ENCODE results near the gene MYCN. TPM values are rescaled to one million over a fixed set of nuclear protein-coding genes. Genes with fewer than 3 reads are reported as not detected.

The MYCN gene
- total RNA-seq, 1 donor from 2014 or later: 0.54 TPM

DNA sequence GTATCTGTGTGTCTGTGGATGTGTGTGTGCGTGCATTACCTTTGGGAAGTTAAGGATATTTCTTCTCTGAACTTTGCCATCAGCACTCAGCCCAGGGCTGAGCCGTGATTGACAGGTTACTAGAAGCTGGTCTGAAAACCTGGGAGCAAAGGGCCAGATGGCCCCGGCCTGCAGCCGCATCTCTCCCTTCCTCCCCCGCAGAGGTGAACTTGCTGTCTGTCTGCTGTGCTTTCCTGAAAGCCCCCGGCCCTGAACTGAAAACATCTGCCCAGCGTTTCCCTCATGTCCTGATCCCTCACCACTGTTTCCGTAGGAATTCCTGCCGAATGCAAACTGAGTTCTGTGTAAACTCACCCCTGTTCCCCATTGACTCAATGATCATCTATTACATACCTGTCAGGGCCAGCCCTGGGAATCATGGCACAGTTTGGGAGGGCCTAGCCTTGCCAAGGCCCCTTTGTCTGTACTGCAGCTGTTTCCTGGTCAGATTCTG is 45.8 kb downstream of the MYCN start:
- H3K4me1 Mint-ChIP-seq (ENCODE audit: unreplicated experiment): no peaks in the 10 kb centered on the region
- peaks cover 2% of the 10 kb centered on the region for H3K27me3 Mint-ChIP-seq (ENCODE audit: unreplicated experiment)
- no peak overlapping the region for H3K27ac Mint-ChIP-seq (ENCODE audit: unreplicated experiment)
- TF ChIP-seq, protein P1, sequence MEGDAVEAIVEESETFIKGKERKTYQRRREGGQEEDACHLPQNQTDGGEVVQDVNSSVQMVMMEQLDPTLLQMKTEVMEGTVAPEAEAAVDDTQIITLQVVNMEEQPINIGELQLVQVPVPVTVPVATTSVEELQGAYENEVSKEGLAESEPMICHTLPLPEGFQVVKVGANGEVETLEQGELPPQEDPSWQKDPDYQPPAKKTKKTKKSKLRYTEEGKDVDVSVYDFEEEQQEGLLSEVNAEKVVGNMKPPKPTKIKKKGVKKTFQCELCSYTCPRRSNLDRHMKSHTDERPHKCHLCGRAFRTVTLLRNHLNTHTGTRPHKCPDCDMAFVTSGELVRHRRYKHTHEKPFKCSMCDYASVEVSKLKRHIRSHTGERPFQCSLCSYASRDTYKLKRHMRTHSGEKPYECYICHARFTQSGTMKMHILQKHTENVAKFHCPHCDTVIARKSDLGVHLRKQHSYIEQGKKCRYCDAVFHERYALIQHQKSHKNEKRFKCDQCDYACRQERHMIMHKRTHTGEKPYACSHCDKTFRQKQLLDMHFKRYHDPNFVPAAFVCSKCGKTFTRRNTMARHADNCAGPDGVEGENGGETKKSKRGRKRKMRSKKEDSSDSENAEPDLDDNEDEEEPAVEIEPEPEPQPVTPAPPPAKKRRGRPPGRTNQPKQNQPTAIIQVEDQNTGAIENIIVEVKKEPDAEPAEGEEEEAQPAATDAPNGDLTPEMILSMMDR (IDR thresholded peaks at IDR 0.05): no peak
- H3K4me3 Mint-ChIP-seq (ENCODE audit: unreplicated experiment): no peak overlapping the region
- H3K9me3 Mint-ChIP-seq (ENCODE audit: unreplicated experiment): no peaks in the 10 kb centered on the region
- no peaks in the 10 kb centered on the region for H3K36me3 Mint-ChIP-seq (ENCODE audit: unreplicated experiment)
- DNase-seq (ENCODE audit: extremely low spot score, unreplicated experiment): no peak

DNA sequence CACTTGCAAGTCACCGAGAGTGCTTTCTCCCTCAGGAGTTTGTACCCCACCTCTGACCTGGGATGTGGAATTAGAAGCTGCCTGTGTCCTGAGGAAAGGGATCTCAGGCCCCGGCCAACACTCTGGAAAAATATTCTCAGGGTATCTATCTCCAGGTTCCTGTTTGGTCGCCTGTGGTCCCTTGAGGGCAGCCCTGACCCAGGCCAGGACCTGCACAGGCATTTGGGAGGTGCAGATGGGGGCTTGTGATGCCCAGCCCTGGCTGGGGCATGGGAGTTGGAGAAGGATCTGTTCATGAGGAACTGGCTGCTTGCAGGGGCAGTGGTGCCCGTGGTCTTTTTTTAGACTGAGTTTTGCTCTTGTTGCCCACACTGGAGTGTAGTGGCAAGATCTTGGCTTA is 46.3 kb downstream of the MYCN start:
- Mint-ChIP-seq H3K9me3 (ENCODE audit: unreplicated experiment) (no peaks in the 10 kb centered on the region), H3K4me3 (ENCODE audit: unreplicated experiment) (no peak overlapping the region), H3K4me1 (ENCODE audit: unreplicated experiment) (no peaks in the 10 kb centered on the region), H3K27ac (ENCODE audit: unreplicated experiment) (no peak overlapping the region), H3K36me3 (ENCODE audit: unreplicated experiment) (no peaks in the 10 kb centered on the region), H3K27me3 (ENCODE audit: unreplicated experiment) (peaks cover 2% of the 10 kb centered on the region)
- DNase-seq (ENCODE audit: extremely low spot score, unreplicated experiment): no peak
- TF ChIP-seq, protein P1 (IDR thresholded peaks at IDR 0.05): no peak

DNA sequence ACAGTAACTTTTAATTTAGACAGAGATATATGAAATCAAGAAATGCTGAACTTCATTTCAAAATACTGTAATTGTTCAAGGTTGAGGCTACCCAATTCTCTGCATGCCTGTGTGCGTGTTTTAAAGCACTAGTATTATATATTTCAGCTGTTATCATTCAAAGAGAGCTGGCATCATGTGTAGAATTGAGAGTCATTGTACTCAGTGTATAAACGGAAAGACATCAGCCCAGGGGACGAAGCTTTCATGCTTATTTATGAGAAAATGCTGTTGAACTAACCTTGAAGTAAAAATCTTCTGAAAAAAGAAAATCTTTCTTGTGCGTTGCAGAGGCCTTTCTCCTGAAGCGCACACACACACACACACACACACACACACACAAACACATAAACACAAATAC is 48.4 kb downstream of the MYCN start:
- H3K36me3 Mint-ChIP-seq (ENCODE audit: unreplicated experiment): no peaks in the 10 kb centered on the region
- H3K4me1 Mint-ChIP-seq (ENCODE audit: unreplicated experiment): no peaks in the 10 kb centered on the region
- no peak overlapping the region for H3K27ac Mint-ChIP-seq (ENCODE audit: unreplicated experiment)
- peaks cover 2% of the 10 kb centered on the region for H3K27me3 Mint-ChIP-seq (ENCODE audit: unreplicated experiment)
- peaks cover 5% of the 10 kb centered on the region for H3K9me3 Mint-ChIP-seq (ENCODE audit: unreplicated experiment)
- no peak for DNase-seq (ENCODE audit: extremely low spot score, unreplicated experiment)
- TF ChIP-seq, protein P1 (IDR thresholded peaks at IDR 0.05): no peak
- H3K4me3 Mint-ChIP-seq (ENCODE audit: unreplicated experiment): no peak overlapping the region

DNA sequence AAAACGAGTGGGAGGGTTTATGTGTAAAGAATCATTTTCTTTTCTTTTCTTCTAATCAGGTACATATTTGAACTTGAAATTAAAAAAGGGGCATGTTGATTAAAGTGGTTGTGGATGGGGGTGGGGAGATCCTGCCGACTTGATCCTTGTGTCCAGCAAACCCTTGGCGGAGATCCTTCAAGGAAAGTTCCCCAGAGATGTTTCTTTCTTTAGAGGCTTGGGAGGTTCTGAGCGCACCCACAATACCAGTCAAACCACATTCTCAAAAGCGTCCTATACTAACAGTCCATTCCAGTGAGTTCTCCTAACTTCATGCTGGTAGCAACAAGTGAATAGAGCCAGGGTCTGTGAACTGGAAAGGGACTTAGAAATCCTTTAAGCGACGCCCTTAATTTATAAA is 49.2 kb downstream of the MYCN start:
- H3K9me3 Mint-ChIP-seq (ENCODE audit: unreplicated experiment): peaks cover 9% of the 10 kb centered on the region
- H3K4me1 Mint-ChIP-seq (ENCODE audit: unreplicated experiment): no peaks in the 10 kb centered on the region
- no peak for DNase-seq (ENCODE audit: extremely low spot score, unreplicated experiment)
- H3K4me3 Mint-ChIP-seq (ENCODE audit: unreplicated experiment): no peak overlapping the region
- TF ChIP-seq, protein P1 (IDR thresholded peaks at IDR 0.05): no peak
- no peaks in the 10 kb centered on the region for H3K36me3 Mint-ChIP-seq (ENCODE audit: unreplicated experiment)
- H3K27me3 Mint-ChIP-seq (ENCODE audit: unreplicated experiment): no peaks in the 10 kb centered on the region
- H3K27ac Mint-ChIP-seq (ENCODE audit: unreplicated experiment): no peak overlapping the region

DNA sequence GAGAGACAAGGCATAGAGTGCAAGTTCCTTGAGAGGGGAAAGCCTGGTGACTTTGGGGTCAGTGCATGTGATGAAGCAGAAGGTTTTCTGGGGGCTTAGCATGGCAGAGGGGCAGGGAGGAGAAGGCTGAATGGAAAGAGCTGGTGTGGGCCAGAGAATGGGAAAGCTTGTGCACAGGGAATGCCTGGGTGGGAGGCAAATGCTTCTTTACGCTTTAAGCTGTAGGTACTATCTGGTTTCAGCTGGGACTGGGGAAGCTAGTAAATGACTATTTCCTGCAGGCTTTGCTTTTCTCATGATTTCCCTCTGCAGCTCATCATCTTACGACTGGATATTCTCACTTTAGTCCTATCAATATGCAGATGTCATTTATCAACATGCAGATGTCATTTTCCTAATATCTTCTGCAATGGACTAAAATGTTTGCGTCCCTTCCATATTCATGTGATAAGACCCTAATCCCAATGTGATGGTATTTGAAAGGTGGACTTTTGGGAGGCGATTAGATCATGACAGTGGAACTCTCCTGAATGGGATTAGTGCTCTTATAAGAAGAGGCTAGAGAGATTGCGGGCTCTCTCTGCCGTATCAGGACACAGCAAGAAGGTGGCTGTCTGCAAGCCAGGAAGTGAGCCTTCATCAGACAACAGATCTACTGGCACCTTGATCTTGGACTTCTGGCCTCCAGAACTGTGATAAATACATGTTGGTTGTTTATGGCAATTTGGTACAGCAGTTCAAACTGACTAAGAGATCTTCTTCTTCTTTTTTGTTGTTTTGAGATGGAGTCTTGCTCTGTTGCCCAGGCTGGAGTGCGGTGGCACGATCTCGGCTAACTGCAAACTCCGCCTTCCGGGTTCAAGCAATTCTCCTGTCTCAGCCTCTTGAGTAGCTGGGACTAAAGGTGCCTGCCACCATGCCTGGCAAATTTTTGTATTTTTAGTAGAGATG is 50.1 kb downstream of the MYCN start:
- Mint-ChIP-seq H3K36me3 (ENCODE audit: unreplicated experiment) (no peaks in the 10 kb centered on the region), H3K27me3 (ENCODE audit: unreplicated experiment) (no peaks in the 10 kb centered on the region), H3K4me1 (ENCODE audit: unreplicated experiment) (no peaks in the 10 kb centered on the region), H3K27ac (ENCODE audit: unreplicated experiment) (no peak overlapping the region), H3K4me3 (ENCODE audit: unreplicated experiment) (no peak overlapping the region), H3K9me3 (ENCODE audit: unreplicated experiment) (peaks cover 14% of the 10 kb centered on the region)
- TF ChIP-seq, protein P1 (IDR thresholded peaks at IDR 0.05): no peak
- no peak for DNase-seq (ENCODE audit: extremely low spot score, unreplicated experiment)
